LNCaP clone FGC (cell line): ENCODE measurements around the gene RALGAPA1.
"Not testable (repeated sequence)": the region's sequence is repeated elsewhere in the genome, so short reads cannot be mapped to it uniquely, and the experiment has no call there.

Experiments
- DNase-seq: peaks from one replicate; pipeline ENCODE4 v3.0.0-alpha.2; 2011; ENCODE audit warnings: low read depth
- H3K4me3 ChIP-seq: 2 replicates; pipeline ENCODE4 v1.5.1; 2011; ENCODE audit warnings: mild to moderate bottlenecking, low read depth, low read length, control low read depth
- CTCF ChIP-seq: IDR thresholded peaks from 2 replicates; pipeline ENCODE4 v1.5.1; 2012; ENCODE audit warnings: mild to moderate bottlenecking; ENCODE audit not compliant: control insufficient read depth, insufficient read depth; ENCODE audit errors: extremely low read depth

RALGAPA1 gene

GRCh38 chr14:35742032-35742371, 67.1 kb downstream of the RALGAPA1 start:
- no peak for TF ChIP-seq CTCF
- DNase-seq: no peak
- no peak overlapping the region for H3K4me3 ChIP-seq

- DNase-seq: no peak
- no peak overlapping the region for H3K4me3 ChIP-seq
- TF ChIP-seq CTCF: no peak
Observed at GRCh38 chr14:35741345-35742031, 67.6 kb downstream of the RALGAPA1 start.

GRCh38 chr14:35740215-35740614, 68.9 kb downstream of the RALGAPA1 start:
- DNase-seq: no peak
- H3K4me3 ChIP-seq: no peak overlapping the region
- no peak for TF ChIP-seq CTCF

GRCh38 chr14:35735163-35735562, 73.9 kb downstream of the RALGAPA1 start:
- H3K4me3 ChIP-seq, DNase-seq: not testable (repeated sequence)

- H3K4me3 ChIP-seq, DNase-seq: not testable (repeated sequence)
Observed at GRCh38 chr14:35733510-35733909, 75.6 kb downstream of the RALGAPA1 start.

- DNase-seq: no peak
- no peak overlapping the region for H3K4me3 ChIP-seq
- no peak for TF ChIP-seq CTCF
Observed at GRCh38 chr14:35730871-35731270, 78.2 kb downstream of the RALGAPA1 start.

- TF ChIP-seq CTCF: no peak
- no peak overlapping the region for H3K4me3 ChIP-seq
Observed at GRCh38 chr14:35727764-35728163, 81.3 kb downstream of the RALGAPA1 start.

GRCh38 chr14:35725930-35726329, 83.2 kb downstream of the RALGAPA1 start:
- H3K4me3 ChIP-seq: no peak overlapping the region
- no peak for TF ChIP-seq CTCF
- no peak for DNase-seq

More at GRCh38 chr14:35727764-35728163, 81.3 kb downstream of the RALGAPA1 start:
- no peak for DNase-seq
